GM18505 (cell line): ENCODE results near the gene SLCO6A1.
"Not testable (repeated sequence)": the region's sequence is repeated elsewhere in the genome, so short reads cannot be mapped to it uniquely, and the experiment has no call there.

Experiments used
- ATAC-seq: cut with Tn5 transposase; IDR thresholded peaks from one replicate; pipeline ENCODE4 v1.9.1; 2021; ENCODE audit not compliant: unreplicated experiment
- POLR2A ChIP-seq: IDR thresholded peaks from 4 replicates; pipeline ENCODE4 v1.6.1; 2011; ENCODE audit warnings: borderline replicate concordance; ENCODE audit not compliant: insufficient read depth, insufficient read length; ENCODE audit errors: extremely low read depth

The SLCO6A1 gene

DNA sequence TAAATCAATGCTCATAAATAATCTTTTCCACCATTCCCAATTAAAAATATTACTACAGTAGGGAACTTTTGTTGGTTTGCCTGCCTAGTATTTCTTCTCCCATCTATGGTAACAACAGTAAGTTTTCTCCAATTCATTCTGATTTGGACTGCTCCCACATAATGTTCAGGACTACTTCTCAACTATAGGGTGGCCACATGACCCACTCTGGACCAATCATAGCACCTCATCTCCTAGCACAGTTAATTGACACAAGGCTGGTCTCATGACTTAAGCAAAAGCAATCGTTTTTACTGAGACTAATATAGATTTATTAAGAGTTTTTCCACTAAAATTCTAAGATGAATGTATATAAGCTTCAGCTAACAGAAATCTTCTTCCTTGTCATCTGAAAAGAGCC is 28.7 kb upstream of the SLCO6A1 start:
- no peak for TF ChIP-seq POLR2A
- ATAC-seq: no peak

DNA sequence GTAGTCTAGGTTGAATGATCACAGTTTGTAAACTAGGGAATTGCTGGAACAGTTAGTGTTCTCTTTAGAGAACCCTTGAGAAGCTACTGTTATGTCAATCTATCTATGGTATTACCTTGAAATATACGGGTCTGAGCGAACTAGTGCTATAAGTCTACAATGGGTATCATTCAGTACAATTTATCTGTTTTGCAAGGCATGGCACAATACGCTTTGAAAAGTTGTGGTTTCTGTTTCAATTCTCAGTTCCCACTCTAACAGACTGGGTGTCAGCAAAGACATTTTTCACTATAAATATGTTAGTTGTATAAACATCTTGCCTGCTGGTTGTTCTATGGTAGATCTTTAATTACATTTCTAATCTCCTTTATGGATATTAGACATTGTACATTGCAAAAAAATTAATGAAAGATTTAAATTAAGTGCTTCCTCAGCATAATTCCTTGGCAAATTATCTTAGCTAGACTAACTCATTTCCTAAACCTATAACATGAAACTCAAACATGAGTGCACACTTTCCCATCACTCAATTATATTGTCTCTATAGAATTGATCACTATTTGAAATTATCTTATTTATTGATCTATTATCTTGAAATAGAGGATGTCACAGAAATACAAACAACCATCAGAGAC is 24.9 kb upstream of the SLCO6A1 start:
- TF ChIP-seq POLR2A: no peak
- peak; percentile 99 for ATAC-seq

DNA sequence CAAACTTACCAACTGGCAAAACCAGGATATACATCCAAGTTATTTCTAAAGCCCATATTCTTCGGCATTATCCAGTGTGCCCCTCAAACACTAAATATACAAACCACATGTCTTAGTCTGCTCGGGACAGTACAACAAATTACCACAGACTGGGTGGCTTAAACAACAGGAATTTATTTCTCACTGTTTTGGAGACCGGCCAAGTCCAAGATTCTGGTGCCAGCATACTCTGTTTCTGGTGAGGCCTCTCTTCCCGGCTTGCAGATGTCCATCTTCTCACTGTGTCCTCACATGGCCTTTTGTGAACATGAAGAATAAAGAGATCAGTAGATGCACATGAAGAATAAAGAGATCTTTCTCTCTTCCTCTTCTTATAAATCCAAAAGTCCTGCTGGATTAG is 12.9 kb upstream of the SLCO6A1 start:
- no peak for ATAC-seq

GRCh38 chr5:102491261-102491914 is 7.4 kb downstream of the SLCO6A1 start:
- ATAC-seq: not testable (repeated sequence)

More for the DNA sequence above, 12.9 kb upstream of the SLCO6A1 start:
- no peak for TF ChIP-seq POLR2A

DNA sequence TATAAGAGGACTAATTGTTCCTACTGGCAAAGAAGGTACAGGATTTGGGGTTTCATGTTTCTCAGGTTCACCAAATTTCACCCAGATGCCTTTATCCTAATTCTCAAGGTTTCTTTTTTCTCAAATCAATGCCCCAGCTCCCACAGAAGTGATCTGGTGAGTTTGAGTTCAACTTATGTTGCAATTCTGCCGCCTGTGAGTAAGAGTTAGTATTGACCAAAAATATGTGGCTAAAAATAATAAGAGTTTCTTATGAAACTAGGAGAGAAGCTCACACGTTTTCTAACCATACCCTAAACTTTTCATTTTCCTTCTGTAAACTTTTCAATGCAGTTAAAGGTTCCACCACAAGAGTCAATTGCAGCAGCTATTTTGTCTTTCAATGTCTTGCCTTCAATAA is 15.1 kb downstream of the SLCO6A1 start:
- TF ChIP-seq POLR2A: no peak
- ATAC-seq: no peak

DNA sequence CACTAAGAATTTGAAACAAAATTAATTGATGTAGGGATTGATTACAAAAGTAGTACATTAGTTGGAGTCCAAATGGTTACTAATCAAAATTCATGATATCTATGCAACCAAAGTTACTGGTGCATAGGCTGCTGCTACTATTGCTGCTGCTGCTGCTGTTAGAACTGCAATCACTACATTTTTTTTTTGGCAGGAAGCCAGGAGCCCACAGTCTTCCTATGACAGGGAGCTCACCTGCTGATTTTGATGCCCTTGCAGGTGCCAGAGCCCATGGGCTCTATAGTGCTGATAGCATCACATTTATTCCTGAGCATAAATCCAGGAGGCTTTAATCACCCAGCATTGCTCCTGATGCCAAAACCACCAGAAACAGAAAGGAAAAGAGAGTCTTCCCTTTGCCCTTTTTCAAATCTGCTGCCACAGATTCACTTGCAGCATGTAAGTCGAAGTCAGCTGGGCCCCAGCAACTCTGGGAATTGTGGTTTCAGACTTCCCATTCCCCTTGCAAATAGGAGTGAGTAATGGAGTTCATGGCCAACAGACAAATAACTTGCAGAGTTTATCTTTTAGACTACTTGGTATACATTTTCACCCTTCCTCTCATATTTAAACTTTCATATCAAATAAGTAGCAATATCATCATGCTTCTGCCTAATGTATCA is 17.6 kb downstream of the SLCO6A1 start:
- TF ChIP-seq POLR2A: no peak
- ATAC-seq: no peak

GRCh38 chr5:102453716-102454115 is 45.1 kb downstream of the SLCO6A1 start:
- peak; percentile 96 for ATAC-seq

GRCh38 chr5:102451082-102451481 is 47.7 kb downstream of the SLCO6A1 start:
- no peak for TF ChIP-seq POLR2A
- no peak for ATAC-seq

More at GRCh38 chr5:102453716-102454115, 45.1 kb downstream of the SLCO6A1 start:
- TF ChIP-seq POLR2A: no peak

- ATAC-seq: no peak
- TF ChIP-seq POLR2A: no peak
Measured at GRCh38 chr5:102450313-102450990, 48.3 kb downstream of the SLCO6A1 start.

DNA sequence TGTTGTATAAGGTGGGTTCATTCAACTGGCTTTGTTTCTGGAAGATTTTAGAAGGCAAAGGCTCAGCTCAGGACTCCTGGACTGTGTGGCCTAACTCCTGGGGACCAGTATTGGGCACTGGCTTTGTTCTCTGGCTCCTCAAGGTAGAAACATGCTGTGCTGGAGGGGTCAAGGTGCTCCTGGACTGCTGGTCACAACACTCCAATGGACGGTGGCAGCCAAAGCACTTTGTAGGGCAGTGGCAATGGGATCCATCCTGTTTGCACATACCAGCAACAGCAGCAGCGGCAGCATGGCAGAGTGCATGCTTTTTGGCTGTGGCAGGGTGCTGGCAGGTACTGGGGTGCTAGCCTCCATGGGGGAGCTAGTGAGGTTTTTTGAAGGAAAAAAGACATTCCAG is 65.3 kb downstream of the SLCO6A1 start:
- no peak for ATAC-seq
- no peak for TF ChIP-seq POLR2A

DNA sequence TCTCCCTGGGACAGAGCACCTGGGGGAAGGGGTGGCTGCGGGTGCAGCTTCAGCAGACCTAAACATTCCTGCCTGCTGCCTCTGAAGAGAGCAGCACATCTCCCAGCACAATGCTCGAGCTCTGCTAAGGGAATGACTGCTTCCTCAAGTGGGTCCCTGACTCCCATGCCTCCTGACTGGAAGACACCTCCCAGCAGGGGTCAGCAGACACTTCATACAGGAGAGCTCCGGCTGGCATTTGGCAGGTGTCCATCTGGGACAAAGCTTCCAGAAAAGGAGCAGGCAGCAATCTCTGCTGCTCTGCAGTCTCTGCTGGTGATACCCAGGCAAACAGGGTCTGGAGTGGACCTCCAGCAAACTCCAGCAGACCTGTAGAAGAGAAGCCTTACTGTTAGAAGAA is 77.2 kb downstream of the SLCO6A1 start:
- no peak for TF ChIP-seq POLR2A
- ATAC-seq: no peak

GRCh38 chr5:102418531-102418930 is 80.3 kb downstream of the SLCO6A1 start:
- ATAC-seq: no peak

DNA sequence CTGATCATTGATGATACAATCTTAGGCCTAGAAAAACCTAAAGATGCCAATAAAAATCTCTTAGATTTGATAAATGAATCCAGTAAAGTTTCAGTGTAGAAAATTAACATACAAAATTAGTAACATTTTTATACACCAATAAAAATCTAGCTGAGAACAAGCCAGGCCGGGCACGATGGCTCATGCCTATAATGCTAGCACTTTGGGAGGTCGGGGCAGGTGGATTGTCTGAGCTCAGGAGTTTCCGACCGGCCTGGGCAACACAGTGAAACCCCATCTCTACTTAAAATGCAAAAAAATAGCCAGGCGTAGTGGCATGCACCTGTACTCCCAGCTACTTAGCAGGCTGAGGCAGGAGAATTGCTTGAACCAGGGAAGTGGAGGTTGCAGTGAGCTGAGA is 84.4 kb downstream of the SLCO6A1 start:
- ATAC-seq: no peak
- no peak for TF ChIP-seq POLR2A

More at GRCh38 chr5:102418531-102418930, 80.3 kb downstream of the SLCO6A1 start:
- TF ChIP-seq POLR2A: no peak
